Suprapubic skin (tissue), 3 donors: ENCODE results near the gene SLC44A4.

ENCODE experiments used
- CTCF ChIP-seq, 2 donors: fragments of 200-600 bp in 1 of 2; fragments of 450-650 bp in 1 of 2; sonication (generic) in 1 of 2; IDR thresholded peaks; one replicate each; pipeline ENCODE4 v1.5.1; 2016 to 2019; ENCODE audit warnings: antibody characterized with exemption in 2 of 2, mild to moderate bottlenecking in 1 of 2, moderate library complexity in 1 of 2
- EP300 ChIP-seq: sonication (generic); formaldehyde crosslinking; IDR thresholded peaks from one replicate; pipeline ENCODE4 v1.6.1; 2017; ENCODE audit warnings: antibody characterized with exemption
- POLR2A ChIP-seq, 2 donors: fragments of 450-650 bp; IDR thresholded peaks; one replicate each; pipeline ENCODE4 v1.6.1; 2017; ENCODE audit warnings: antibody characterized with exemption in 2 of 2, mild to moderate bottlenecking in 2 of 2, moderate library complexity in 2 of 2

DNA sequence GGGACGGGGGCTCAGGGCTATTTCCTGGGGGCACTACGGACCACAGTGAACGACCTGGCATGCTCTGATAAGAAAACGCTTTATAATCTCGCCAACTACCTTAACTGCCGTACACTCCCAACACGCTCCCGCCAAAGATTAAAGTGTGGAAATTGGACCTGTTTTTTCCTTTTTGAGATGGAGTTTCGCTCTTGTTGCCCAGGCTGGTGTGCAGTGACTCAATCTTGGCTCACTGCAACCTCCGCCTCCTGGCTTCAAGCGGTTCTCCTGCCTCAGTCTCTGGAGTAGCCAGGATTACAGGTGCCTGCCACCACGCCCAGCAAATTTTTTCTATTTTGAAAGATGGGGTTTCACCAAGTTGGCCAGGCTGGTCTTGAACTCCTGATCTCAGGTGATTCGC is 346 bp upstream of the SLC44A4 start:
- TF ChIP-seq EP300 (no peak), POLR2A (IDR thresholded peaks at IDR 0.05) (no peak), CTCF (IDR thresholded peaks at IDR 0.05) (no peak)
